Endometrial microvascular endothelial cells (primary cell): ENCODE results near the gene UGT1A10. TPM values are rescaled to one million over a fixed set of nuclear protein-coding genes. Genes with fewer than 3 reads are reported as not detected.
"Not testable (repeated sequence)": the region's sequence is repeated elsewhere in the genome, so short reads cannot be mapped to it uniquely, and the experiment has no call there.

Experiments used
- in situ Hi-C: cut with HindIII; loops from 2 replicates; pipeline ENCODE4 v1.10.0; 2017; ENCODE audit warnings: low sequenced_read_pairs, low pct_unique_long_range_greater_than_20kb; ENCODE audit errors: inconsistent ontology term
- total RNA-seq: library from RNA; depleted of rRNA; stranded (reverse); fragments of >200 nt; gene quantifications from one replicate; pipeline ENCODE4 v1.2.3, GENCODE V29; 2015; ENCODE audit errors: inconsistent ontology term

The UGT1A10 gene
- total RNA-seq, 1 donor from 2014 or later: not detected

DNA sequence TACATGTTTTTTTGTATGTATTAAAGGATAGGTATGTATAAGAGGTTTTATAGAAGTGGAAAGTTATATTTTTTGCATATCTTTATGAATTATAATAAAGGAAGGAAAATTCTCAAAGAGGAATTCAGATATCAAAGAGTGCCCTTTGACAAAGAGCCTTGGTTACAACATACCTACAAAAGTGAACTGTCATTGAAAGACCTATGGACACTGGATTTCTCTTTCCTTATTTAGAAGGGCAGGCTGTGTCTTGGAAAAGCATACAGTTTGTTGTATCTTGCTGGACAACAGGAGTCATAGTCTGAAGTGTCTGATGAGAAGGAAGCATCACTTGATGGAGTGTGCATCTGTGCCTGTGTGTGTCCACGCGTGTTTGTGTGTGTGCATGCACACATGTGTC lies 15.2 kb downstream of the UGT1A10 start:
- in situ Hi-C loops: no loop called here

DNA sequence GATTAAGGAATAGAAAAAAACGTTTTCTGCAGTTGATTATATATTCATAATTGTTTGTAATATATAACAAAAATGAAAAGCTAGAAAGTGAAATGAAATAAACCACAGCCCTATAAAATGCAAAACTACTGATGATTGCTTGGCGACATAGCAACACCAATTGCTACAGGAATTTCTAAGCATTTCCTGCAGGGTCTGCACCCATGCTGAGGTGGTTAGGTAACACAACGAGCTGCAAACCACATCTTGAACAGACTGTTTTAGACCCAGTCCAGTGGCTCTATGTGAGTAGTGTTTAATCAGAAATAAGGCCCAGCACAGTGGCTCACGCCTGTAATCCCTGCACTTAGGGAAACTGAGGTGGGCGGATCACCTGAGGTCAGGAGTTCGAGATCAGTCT lies 18.3 kb downstream of the UGT1A10 start:
- in situ Hi-C loops: no loop called here

GRCh38 chr2:233655043-233655442 lies 18.8 kb downstream of the UGT1A10 start:
- in situ Hi-C loops: no loop called here

GRCh38 chr2:233655943-233656342 lies 19.7 kb downstream of the UGT1A10 start:
- in situ Hi-C loops: not testable (repeated sequence)

DNA sequence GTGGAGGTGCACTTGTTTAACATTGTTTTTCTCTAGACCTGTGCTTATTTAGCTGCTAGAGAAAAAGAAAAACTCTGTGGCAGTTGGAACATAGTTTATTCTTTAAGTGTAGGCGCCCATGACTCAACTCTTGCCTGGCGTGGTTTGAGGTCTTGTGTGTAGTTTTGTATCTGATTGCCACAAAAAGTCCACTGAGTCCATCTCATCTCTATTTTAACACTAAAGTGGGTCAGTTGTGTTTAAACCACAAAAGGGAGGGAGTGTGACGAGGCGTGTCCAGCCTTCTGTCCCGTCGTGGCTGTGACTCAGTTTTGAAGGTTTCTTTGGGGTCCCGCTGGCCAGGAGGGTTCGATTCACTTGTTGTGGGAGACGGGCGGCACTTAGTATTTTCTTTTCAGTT lies 20.2 kb downstream of the UGT1A10 start:
- in situ Hi-C loops: no loop called here

- in situ Hi-C loops: no loop called here
Measured at GRCh38 chr2:233658610-233659009, 22.4 kb downstream of the UGT1A10 start.

DNA sequence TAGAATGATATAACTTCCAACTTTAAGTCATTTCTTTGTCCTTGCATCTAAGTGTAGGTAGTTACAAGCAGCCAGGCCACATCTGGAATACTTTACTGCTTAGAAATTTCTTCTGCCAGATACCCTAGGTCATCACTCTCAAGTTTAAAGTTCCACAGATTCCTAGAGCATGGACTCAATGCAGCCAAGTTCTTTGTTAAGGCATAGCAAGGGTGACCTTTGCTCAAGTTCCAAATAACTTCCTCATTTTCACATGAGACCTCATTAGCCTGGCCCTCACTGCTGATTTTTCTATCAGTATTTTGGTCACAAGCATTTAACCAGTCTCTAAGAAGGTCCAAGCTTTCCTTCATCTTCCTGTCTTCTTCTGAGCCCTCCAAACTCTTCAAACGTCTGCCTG lies 27.7 kb downstream of the UGT1A10 start:
- in situ Hi-C loops: no loop called here

DNA sequence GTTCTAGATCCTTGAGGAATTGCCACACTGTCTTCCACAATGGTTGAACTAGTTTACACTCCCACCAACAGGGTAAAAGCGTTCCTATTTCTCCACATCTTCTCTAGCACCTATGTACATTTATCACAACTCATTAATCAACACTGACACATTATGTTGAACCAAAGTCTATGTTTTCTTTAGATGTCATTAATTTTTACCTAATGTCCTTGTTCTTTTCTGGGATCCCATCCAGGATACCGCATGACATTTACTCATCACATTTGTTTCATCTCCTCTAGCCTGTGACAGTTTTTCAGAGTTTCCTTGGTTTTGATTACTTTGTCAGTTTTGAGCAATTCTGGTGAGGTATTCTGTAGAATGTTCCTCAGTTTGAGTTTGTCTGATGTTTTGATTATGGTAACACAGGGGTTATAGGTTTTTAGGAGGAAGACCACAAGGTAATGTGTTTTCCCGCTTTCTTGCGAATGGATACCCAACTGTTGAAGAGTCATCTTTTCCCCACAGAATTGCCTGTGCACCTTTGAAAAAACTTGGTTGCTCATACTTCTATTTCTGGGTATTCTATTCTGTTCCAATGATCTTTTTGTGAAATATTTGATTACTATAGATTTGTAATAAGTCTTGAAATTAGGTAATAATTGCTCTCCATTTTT lies 32.5 kb downstream of the UGT1A10 start:
- in situ Hi-C loops: no loop called here

- in situ Hi-C loops: no loop called here
Measured at GRCh38 chr2:233671290-233672161, 35.3 kb downstream of the UGT1A10 start, which contains the start of gene UGT1A9. Gene UGT1A9, plus strand, starts transcription at chr2:233671898. Its CDS starts 37 bp downstream, at chr2:233671935.

DNA sequence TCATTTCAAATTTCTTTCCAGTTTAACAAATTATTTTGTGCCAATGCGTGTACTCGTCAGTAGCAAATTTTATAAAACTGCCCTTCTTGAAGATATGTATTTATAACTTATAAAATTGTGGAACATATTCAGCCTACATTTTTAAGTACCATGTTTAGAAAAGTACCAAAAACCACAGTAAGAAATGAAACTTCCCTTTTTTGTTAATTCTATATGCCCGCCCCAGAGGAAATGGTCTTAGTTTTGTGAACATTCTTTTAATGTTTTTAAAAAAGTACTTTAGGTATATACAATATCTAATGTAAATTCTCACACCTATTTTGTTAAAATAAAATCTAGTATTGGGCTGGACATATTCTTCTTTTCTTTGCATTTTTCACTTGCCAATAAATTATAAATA lies 36.6 kb downstream of the UGT1A10 start:
- in situ Hi-C loops: no loop called here

GRCh38 chr2:233673896-233674295 lies 37.6 kb downstream of the UGT1A10 start:
- in situ Hi-C loops: no loop called here

- in situ Hi-C loops: no loop called here
Measured at GRCh38 chr2:233674314-233674713, 38.1 kb downstream of the UGT1A10 start.

GRCh38 chr2:233674995-233675394 lies 38.7 kb downstream of the UGT1A10 start:
- in situ Hi-C loops: no loop called here

GRCh38 chr2:233676046-233676445 lies 39.8 kb downstream of the UGT1A10 start:
- in situ Hi-C loops: no loop called here

DNA sequence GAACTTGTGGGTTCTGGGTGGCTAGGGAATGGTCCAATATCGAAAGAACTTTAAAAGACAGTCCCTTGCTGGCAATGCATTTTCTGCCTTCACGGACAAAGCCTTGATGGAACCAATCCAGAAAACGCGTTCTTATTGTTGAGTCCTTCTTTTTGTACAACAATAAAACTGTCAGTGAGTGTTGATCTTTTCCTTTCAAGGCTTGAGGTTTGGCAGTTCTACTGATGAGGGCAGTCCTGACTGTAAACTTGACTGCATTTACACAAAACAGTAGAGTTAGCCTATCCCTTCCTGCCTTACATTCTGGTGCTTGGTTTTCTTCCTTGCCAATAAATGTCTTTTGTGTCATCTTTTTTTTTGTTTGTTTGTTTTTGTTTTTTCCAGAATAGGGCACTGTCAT lies 42.9 kb downstream of the UGT1A10 start:
- in situ Hi-C loops: no loop called here

- in situ Hi-C loops: no loop called here
Measured at GRCh38 chr2:233680361-233681045, 44.3 kb downstream of the UGT1A10 start.

GRCh38 chr2:233681521-233682099 lies 45.4 kb downstream of the UGT1A10 start, which contains the start of gene UGT1A7:
Gene UGT1A7, plus strand, starts transcription at chr2:233681901. Its CDS starts 37 bp downstream, at chr2:233681938.
- in situ Hi-C loops: no loop called here

DNA sequence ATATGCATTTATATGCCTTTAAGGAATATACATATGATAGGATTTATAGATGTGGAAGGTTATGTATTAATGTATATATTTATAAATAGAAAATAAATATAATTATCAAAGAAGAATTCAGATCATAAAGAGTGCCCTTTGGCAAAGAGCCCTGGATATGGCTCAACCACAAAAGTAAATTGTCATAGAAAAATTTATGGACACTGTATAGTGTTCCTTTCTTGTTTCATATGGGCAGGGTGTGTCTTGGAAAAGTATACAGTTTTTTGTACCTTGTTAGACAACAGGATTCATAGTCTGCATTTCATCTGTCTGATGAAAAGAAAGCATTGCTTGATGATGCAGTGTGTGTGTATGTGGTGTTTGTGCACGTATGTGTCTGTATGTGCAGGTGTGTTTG lies 48.4 kb downstream of the UGT1A10 start:
- in situ Hi-C loops: no loop called here

DNA sequence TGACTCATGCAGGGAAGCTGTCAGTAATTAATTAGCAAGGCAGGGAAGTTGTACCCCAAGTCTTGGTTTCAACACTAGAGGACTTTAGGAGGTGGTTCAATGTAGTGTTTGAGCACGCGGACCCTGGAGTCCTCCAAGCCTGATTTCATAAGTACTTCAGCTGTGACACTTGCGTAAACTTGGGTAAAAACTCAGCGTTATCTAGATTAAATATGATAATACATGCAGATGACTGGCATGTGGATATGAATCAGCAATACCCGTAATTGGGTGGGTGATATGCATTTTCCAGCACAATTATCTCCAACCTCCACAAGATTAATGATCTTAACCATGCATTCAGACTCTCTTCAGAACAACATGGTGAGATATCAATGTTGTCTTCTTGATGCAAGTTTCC lies 50.7 kb downstream of the UGT1A10 start:
- in situ Hi-C loops: no loop called here
